Spleen (tissue), 7 donors: ENCODE data around the gene FBH1.

Experiments
- POLR2A ChIP-seq, 3 donors: fragments of 450-650 bp; IDR thresholded peaks; one replicate each; pipeline ENCODE4 v1.5.1; 2017; ENCODE audit warnings: antibody characterized with exemption in 3 of 3, mild to moderate bottlenecking in 1 of 3
- POLR2AphosphoS5 ChIP-seq, 3 donors: sonication (generic); formaldehyde crosslinking; IDR thresholded peaks; one replicate each; pipeline ENCODE4 v1.5.1; 2017; ENCODE audit warnings: antibody characterized with exemption in 3 of 3
- TF ChIP-seq, protein P1 (sequence below), 11 experiments: fragments of 200-600 bp in 7 of 11; fragments of 450-650 bp in 4 of 11; sonication (generic) in 4 of 11; IDR thresholded peaks in 8 of 11; conservative IDR thresholded peaks in 3 of 11; 1 replicate in 7 of 11; 2 replicates in 4 of 11; pipeline versions ENCODE4 v1.4.0 to v1.8.0; 2016 to 2021; ENCODE audit warnings: antibody characterized with exemption in 11 of 11, inconsistent platforms in 4 of 11, mild to moderate bottlenecking in 1 of 11
- donor health status: DM: no; HTN: no; CAD: no; lungs with moderate emphysema.
- donor health status: DM: no; HTN: no; CAD: no.
- donor health status: DM: no; HTN: no; CAD: no.

DNA sequence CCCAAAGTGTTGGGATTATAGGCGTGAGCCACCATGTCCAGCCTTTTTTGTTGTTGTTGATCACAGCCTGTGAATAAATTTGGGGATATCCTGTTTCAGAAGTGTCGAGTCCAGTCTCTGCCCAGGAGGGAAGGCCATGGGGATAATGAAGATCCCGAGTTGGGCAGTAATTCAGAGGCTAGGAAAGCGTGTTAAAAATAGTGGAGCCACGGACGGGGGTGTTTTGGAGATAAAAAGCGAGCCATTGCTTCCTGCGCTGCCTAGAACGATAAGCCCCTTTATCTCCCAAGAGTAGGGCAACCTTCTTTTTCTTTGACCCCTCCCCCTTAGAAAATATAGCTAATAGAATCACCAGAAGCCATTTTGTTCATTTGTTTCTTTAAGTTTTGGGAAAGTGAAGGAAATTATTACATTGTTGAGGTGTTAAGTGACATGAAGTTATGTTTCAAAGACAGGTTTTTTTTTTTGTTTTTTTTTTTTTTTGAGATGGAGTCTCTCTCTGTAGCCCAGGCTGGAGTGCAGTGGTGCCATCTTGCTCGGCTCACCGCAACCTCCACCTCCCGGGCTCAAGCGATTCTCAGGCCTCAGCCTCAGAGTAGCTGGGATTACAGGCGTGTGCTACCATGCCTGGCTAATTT lies 44.0 kb downstream of the FBH1 start:
- TF ChIP-seq, protein P1, sequence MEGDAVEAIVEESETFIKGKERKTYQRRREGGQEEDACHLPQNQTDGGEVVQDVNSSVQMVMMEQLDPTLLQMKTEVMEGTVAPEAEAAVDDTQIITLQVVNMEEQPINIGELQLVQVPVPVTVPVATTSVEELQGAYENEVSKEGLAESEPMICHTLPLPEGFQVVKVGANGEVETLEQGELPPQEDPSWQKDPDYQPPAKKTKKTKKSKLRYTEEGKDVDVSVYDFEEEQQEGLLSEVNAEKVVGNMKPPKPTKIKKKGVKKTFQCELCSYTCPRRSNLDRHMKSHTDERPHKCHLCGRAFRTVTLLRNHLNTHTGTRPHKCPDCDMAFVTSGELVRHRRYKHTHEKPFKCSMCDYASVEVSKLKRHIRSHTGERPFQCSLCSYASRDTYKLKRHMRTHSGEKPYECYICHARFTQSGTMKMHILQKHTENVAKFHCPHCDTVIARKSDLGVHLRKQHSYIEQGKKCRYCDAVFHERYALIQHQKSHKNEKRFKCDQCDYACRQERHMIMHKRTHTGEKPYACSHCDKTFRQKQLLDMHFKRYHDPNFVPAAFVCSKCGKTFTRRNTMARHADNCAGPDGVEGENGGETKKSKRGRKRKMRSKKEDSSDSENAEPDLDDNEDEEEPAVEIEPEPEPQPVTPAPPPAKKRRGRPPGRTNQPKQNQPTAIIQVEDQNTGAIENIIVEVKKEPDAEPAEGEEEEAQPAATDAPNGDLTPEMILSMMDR (IDR thresholded peaks at IDR 0.05 in 8 of 11, conservative IDR thresholded peaks at IDR 0.05 in 3 of 11): no peak
- TF ChIP-seq POLR2AphosphoS5 (IDR thresholded peaks at IDR 0.05) (no peak), POLR2A (IDR thresholded peaks at IDR 0.05) (no peak)
